ENCODE data around the gene PSAPL1.

PSAPL1 gene

DNA sequence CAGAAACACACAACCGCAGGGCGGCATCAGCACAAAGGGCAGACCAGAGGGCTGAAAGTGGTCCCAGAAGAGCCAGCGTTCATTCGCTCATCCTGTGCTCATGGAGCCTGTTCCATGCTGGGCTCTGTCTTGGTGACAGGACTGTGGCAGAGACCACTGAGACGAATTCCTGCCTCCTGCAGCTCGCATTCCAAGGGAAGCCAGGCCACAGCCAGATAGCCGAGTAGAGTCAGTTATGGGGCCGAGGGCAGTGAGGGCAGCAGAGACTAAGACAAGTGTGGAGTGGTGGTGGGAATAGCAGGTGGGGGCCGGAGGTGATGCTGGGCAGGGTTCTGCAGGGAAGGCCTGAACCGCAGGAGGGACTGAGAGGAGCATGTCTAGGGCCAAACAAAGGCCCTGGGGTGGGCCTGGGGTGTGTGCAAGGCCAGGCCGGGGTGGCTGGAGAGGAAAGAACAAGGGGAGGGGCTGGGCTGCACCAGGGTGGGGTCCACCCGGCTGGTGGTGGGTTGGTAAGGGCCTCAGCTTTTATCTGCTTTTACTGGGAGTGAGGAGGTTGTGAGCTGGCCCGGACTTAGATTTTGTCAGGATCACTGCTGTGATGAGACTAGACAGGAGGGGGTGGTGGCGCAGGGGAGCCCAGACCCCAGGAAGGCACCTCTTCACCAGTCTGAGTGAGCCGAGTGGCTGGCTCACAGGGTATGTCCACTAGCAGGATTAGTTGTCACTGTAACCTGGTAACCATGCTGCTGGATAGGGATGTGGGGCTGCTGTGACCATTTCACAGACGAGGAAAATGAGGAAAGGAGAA is 6.3 kb downstream of the PSAPL1 start:
- no peak for TF ChIP-seq CTCF (IDR thresholded peaks at IDR 0.05; ENCODE audit: borderline replicate concordance, insufficient read depth, low read depth, low read length)
- H3K4me3 ChIP-seq (ENCODE audit: low read depth, low read length) = no peak overlapping the region

GRCh38 chr4:7427831-7428260 is 6.9 kb downstream of the PSAPL1 start:
- TF ChIP-seq CTCF (IDR thresholded peaks at IDR 0.05; ENCODE audit: borderline replicate concordance, insufficient read depth, low read depth, low read length) = no peak
- no peak overlapping the region for H3K4me3 ChIP-seq (ENCODE audit: low read depth, low read length)

DNA sequence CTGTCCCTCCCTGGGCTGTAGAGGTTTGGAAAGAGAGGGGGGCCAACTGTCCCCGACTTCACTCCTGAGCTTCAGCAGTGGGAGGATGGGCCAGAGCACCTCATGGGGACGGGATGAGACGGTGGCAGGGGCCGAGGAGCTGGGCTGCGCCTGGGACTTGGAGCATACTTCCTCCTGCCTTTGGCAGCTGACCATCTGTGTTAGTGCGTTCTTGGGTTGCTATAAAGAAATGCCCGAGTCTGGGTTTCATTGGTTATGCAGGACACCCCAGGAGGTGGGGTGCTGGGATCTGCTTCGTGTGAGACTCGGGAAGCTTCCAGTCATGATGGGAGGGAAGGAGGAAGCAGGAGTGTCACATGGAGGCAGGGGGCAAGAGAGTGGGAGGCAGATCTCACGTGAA is 7.4 kb downstream of the PSAPL1 start:
- H3K4me3 ChIP-seq (ENCODE audit: low read depth, low read length) = no peak overlapping the region

GRCh38 chr4:7426525-7427171 is 8.1 kb downstream of the PSAPL1 start:
- H3K4me3 ChIP-seq (ENCODE audit: low read depth, low read length) = no peak overlapping the region
- TF ChIP-seq CTCF (IDR thresholded peaks at IDR 0.05; ENCODE audit: borderline replicate concordance, insufficient read depth, low read depth, low read length) = no peak

More for the DNA sequence above, 7.4 kb downstream of the PSAPL1 start:
- TF ChIP-seq CTCF (IDR thresholded peaks at IDR 0.05; ENCODE audit: borderline replicate concordance, insufficient read depth, low read depth, low read length) = no peak

- no peak for TF ChIP-seq CTCF (IDR thresholded peaks at IDR 0.05; ENCODE audit: borderline replicate concordance, insufficient read depth, low read depth, low read length)
These were observed 8.9 kb downstream of the PSAPL1 start for GRCh38 chr4:7425591-7426468.

GRCh38 chr4:7425124-7425523 is 9.6 kb downstream of the PSAPL1 start:
- no peak overlapping the region for H3K4me3 ChIP-seq (ENCODE audit: low read depth, low read length)
- TF ChIP-seq CTCF (IDR thresholded peaks at IDR 0.05; ENCODE audit: borderline replicate concordance, insufficient read depth, low read depth, low read length) = no peak

More at GRCh38 chr4:7425591-7426468, 8.9 kb downstream of the PSAPL1 start:
- H3K4me3 ChIP-seq (ENCODE audit: low read depth, low read length) = no peak overlapping the region

Measured in GM12875 (cell line).